Measurements from ENCODE around the gene ZNF710.

The ZNF710 gene

DNA sequence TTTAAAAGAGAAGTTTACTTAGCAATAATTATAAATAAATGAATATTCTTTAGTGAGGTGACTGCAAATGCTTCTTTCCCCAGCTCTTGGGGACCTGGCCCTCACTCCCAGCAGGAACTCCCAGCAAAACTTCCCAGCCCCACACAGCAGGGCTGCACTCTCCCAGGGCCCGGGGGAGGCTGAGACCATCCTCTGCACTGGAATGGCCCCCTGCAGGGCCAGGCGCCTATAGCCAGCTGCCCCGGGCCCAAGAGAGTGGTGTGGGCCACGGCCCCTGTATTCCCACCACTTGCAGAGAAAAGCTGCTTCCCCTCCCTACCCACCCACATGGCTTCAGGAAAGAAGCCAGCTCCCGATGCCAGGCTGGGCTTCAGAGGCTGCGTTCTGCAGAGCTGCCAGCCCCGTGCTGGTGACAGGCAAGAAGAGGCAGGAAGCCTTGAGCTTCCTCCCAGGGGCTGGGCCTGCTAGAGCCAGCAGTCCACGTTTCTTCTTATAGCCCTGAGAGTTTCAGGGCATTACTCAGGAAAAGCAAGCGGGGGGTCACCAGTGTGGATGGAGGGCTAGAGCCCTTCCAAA lies 81.1 kb downstream of the ZNF710 start:
- H2AFZ ChIP-seq (ENCODE audit: low read length): no peak overlapping the region
- H3K4me1 ChIP-seq (ENCODE audit: insufficient read depth, low read length, poor library complexity, severe bottlenecking): no peaks in the 10 kb centered on the region
- no peaks in the 10 kb centered on the region for H3K9me3 ChIP-seq (ENCODE audit: insufficient read depth, low read depth, low read length)
- H3K27me3 ChIP-seq (ENCODE audit: insufficient read depth, low read length, poor library complexity, severe bottlenecking): no peaks in the 10 kb centered on the region
- no peaks in the 10 kb centered on the region for H3F3A ChIP-seq (ENCODE audit: low read depth)
- H4K20me1 ChIP-seq (ENCODE audit: insufficient read depth, low read length, poor library complexity, severe bottlenecking): no peaks in the 10 kb centered on the region
- no peaks in the 10 kb centered on the region for H3K9me2 ChIP-seq (replicated peaks; ENCODE audit: low read depth, low read length)
- TF ChIP-seq, protein P1, sequence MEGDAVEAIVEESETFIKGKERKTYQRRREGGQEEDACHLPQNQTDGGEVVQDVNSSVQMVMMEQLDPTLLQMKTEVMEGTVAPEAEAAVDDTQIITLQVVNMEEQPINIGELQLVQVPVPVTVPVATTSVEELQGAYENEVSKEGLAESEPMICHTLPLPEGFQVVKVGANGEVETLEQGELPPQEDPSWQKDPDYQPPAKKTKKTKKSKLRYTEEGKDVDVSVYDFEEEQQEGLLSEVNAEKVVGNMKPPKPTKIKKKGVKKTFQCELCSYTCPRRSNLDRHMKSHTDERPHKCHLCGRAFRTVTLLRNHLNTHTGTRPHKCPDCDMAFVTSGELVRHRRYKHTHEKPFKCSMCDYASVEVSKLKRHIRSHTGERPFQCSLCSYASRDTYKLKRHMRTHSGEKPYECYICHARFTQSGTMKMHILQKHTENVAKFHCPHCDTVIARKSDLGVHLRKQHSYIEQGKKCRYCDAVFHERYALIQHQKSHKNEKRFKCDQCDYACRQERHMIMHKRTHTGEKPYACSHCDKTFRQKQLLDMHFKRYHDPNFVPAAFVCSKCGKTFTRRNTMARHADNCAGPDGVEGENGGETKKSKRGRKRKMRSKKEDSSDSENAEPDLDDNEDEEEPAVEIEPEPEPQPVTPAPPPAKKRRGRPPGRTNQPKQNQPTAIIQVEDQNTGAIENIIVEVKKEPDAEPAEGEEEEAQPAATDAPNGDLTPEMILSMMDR (conservative IDR thresholded peaks at IDR 0.05; ENCODE audit: low read length): no peak
- no peak for TF ChIP-seq EZH2phosphoT487 (IDR thresholded peaks at IDR 0.05; ENCODE audit: borderline replicate concordance)
- no peak overlapping the region for H3K4me2 ChIP-seq (ENCODE audit: low read depth, low read length, poor library complexity, severe bottlenecking)
- H3K79me2 ChIP-seq (ENCODE audit: insufficient read depth, low read length): no peaks in the 10 kb centered on the region
- H3K36me3 ChIP-seq (ENCODE audit: insufficient read depth, low read length): peaks cover 51% of the 10 kb centered on the region; the same call in 1 of the 2 replicates
- no peak overlapping the region for H3K9ac ChIP-seq (ENCODE audit: low read depth, low read length, poor library complexity, severe bottlenecking)
- no peak overlapping the region for H3K4me3 ChIP-seq (ENCODE audit: low read length, poor library complexity, severe bottlenecking)

DNA sequence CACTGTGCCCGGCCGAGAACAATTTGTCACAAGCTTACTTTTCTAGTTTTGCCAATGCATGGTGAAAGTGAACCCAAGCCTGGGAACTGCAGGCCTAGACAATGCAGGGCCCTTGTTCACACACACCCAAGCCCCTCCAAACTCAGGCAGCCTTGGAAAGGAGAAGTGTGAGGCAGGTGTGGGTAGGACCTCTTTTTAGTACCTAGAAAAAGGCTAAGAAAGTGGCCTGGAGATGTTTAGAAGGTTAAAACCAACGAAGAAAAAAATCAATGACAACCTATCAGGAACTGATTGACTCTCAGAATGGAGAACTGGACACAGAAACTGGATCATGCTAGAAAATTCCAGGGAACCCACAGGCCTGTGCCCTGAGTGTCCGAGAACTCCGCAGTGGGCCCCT lies 82.3 kb downstream of the ZNF710 start:
- H3K79me2 ChIP-seq (ENCODE audit: insufficient read depth, low read length): no peaks in the 10 kb centered on the region
- no peak overlapping the region for H3K9ac ChIP-seq (ENCODE audit: low read depth, low read length, poor library complexity, severe bottlenecking)
- H3F3A ChIP-seq (ENCODE audit: low read depth): no peaks in the 10 kb centered on the region
- no peak overlapping the region for H3K4me2 ChIP-seq (ENCODE audit: low read depth, low read length, poor library complexity, severe bottlenecking)
- H3K27me3 ChIP-seq (ENCODE audit: insufficient read depth, low read length, poor library complexity, severe bottlenecking): no peaks in the 10 kb centered on the region
- no peak overlapping the region for H3K4me3 ChIP-seq (ENCODE audit: low read length, poor library complexity, severe bottlenecking)
- H3K4me1 ChIP-seq (ENCODE audit: insufficient read depth, low read length, poor library complexity, severe bottlenecking): no peaks in the 10 kb centered on the region
- TF ChIP-seq, protein P1 (conservative IDR thresholded peaks at IDR 0.05; ENCODE audit: low read length): no peak
- TF ChIP-seq EZH2phosphoT487 (IDR thresholded peaks at IDR 0.05; ENCODE audit: borderline replicate concordance): no peak
- no peaks in the 10 kb centered on the region for H3K9me3 ChIP-seq (ENCODE audit: insufficient read depth, low read depth, low read length)
- no peaks in the 10 kb centered on the region for H4K20me1 ChIP-seq (ENCODE audit: insufficient read depth, low read length, poor library complexity, severe bottlenecking)
- peaks cover 54% of the 10 kb centered on the region; the same call in 1 of the 2 replicates for H3K36me3 ChIP-seq (ENCODE audit: insufficient read depth, low read length)
- no peaks in the 10 kb centered on the region for H3K9me2 ChIP-seq (replicated peaks; ENCODE audit: low read depth, low read length)
- H2AFZ ChIP-seq (ENCODE audit: low read length): no peak overlapping the region

DNA sequence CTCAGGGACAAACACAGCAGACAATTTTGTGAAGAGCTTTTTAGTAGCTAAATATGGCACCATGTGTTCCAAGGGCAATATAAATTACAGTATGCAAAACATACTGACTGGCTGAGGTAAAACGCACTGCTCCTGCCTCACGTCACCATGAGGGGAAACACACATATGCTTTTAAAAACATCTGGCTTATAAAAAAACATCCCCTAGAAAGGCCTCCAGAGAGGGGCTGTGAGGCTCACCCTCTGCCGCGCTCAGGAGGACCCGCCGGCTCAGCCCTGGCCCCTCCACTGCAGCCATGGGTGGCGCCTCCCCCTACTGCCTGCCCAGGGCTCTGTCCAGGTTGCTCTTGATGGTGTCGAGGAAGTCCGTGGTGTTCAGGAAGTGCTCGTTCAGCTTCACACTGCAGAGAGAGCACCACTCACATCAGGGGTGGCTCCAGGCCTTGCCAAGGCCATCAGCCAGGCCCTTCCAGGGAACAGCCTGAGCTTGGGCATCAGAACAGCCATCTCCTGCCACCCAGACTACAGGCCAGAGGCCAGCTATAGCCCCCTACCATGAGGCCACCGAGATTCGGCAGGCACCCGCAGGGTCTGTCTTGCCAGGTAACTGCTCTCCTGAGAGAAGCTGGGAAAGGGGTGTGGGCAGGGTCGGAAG lies 83.0 kb downstream of the ZNF710 start:
- H3F3A ChIP-seq (ENCODE audit: low read depth): no peaks in the 10 kb centered on the region
- no peak overlapping the region for H3K4me2 ChIP-seq (ENCODE audit: low read depth, low read length, poor library complexity, severe bottlenecking)
- H3K9me2 ChIP-seq (replicated peaks; ENCODE audit: low read depth, low read length): no peaks in the 10 kb centered on the region
- H2AFZ ChIP-seq (ENCODE audit: low read length): no peak overlapping the region
- H4K20me1 ChIP-seq (ENCODE audit: insufficient read depth, low read length, poor library complexity, severe bottlenecking): no peaks in the 10 kb centered on the region
- H3K4me1 ChIP-seq (ENCODE audit: insufficient read depth, low read length, poor library complexity, severe bottlenecking): no peaks in the 10 kb centered on the region
- H3K27me3 ChIP-seq (ENCODE audit: insufficient read depth, low read length, poor library complexity, severe bottlenecking): no peaks in the 10 kb centered on the region
- no peak overlapping the region for H3K4me3 ChIP-seq (ENCODE audit: low read length, poor library complexity, severe bottlenecking)
- H3K9ac ChIP-seq (ENCODE audit: low read depth, low read length, poor library complexity, severe bottlenecking): no peak overlapping the region
- TF ChIP-seq, protein P1 (conservative IDR thresholded peaks at IDR 0.05; ENCODE audit: low read length): no peak
- no peak for TF ChIP-seq EZH2phosphoT487 (IDR thresholded peaks at IDR 0.05; ENCODE audit: borderline replicate concordance)
- no peaks in the 10 kb centered on the region for H3K9me3 ChIP-seq (ENCODE audit: insufficient read depth, low read depth, low read length)
- H3K36me3 ChIP-seq (ENCODE audit: insufficient read depth, low read length): peaks cover 56% of the 10 kb centered on the region; the same call in 1 of the 2 replicates
- H3K79me2 ChIP-seq (ENCODE audit: insufficient read depth, low read length): no peaks in the 10 kb centered on the region
